T-helper 1 cell treated with Interleukin-12 subunit alpha and Interleukin-12 subunit beta and Interleukin-4 antibody, amounts not matched to agents 30 ng/mL and 1 ng/mL, for 36 hours (primary cell): ENCODE results near the gene IFT22. TPM values are rescaled to one million over a fixed set of nuclear protein-coding genes. Genes with fewer than 3 reads are reported as not detected.
"Not testable (repeated sequence)": the region's sequence is repeated elsewhere in the genome, so short reads cannot be mapped to it uniquely, and the experiment has no call there.

ENCODE experiments used
- intact Hi-C: fragments of 100-400 bp; cut with micrococcal nuclease; formaldehyde crosslinking; loops from one replicate; pipeline ENCODE4 v1.15.1; 2024
- total RNA-seq: library from RNA; stranded (reverse); gene quantifications from 2 replicates; pipeline ENCODE4 v1.2.3, GENCODE V29; 2022

The IFT22 gene
- total RNA-seq: 6.0 and 7.1 TPM in 2 replicates

DNA sequence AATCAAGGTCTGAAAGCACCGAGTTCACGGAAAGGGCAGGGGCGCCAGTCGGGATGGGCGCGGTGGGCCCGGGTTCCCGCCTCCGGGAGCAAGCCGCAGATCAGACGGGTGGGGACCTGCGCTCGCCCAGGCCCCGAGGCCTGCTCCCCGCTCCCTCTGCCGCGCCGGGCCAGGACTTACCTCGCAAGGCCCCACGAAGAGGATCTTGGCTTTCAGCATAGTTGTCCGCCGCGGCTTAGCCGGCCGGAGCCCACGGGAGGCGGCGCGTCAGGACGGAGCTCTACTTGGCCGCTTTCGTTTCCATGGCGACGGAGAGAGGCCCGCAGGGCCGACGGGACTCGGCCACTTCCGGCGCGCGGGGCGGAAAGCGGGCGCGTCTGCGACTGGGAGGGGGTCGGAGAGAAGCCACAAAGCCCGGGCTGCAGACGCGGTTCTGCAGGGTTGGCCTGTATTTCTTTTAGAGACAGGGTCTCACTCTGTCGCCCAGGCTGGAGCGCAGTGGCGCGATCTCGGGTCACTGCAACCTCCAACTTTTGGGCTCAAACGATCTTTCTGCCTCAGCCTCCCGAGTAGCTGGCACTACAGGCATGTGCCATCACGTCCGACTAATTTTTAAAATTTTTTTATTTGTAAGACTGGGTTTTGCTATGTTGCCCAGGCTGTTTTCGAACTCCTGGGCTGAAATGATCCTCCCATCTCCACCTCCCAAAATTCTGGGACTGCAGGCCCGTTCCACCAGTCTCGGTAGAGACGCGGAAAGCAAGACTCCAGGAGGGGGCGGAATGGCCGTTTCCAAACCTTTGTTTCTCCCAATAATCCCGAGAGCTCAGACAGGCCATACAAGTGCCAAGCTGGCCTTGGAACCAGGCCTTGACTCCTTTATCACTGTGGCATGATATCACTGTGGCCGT, at the start of gene IFT22:
Gene IFT22 (minus strand): TSS at position 322 of the 911 bp plus-strand sequence. CDS start 103 bp downstream, at position 219.
- intact Hi-C loops: loop anchor here (1.0 to 5.0 kb wide), 6 partner anchors 69 to 1146 kb away; partner anchors contain the start of genes AP1S1 and ZNHIT1

DNA sequence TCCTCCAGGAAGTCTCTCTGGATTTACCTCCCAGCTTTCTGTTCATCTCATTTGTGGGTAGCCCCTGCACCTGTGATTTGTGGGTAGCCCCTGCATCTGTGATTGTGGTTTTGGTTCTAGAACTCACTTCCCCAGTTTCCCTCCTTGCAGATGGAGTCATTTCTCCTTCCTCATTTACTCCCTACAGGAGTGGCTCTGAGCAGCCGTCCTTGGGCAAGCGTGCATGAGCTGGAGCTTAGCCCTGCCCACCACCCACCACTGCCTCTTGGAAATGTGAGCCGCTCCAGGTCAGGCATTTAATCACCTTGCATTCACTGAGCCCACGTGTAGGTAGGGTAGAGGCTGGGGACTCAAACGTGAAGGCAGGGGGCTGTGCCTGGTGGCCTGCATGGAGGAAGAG, 49.2 kb upstream of the IFT22 start:
- intact Hi-C loops: no loop called here

DNA sequence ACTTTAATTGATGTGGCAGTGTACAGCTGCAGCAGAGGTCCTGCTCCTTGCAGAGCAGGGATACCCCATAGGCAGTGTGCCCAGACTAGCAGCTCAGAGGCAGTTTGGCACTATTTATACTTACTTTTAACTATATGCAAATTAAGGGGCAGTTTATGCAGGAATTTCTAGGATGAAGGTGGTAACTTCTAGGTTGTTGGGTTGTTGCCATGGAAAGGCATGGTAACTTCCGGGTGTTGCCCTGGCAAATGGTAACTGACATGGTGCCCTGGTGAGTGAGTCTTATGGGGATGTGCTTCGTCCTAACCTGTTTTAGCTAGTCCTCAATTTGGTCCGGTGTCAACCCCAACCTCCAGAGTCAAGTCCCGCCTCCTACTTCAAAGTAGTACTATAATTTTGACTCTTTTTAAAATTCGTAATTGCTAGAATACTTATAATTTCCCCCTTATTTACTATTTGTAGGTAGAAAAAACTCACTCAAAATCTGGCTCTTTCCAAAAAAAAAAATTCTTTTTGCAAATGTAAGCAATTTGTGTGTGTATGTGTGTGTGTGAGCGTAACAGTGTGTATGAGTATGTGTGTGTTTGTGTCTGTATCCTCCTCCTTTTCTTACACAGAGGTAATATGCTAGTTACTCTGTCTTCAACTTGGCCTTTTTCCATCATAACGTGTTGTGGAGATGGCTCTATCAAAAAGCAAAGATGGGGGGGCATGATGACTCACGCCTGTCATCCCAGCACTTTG, 47.0 kb upstream of the IFT22 start:
- intact Hi-C loops: no loop called here

DNA sequence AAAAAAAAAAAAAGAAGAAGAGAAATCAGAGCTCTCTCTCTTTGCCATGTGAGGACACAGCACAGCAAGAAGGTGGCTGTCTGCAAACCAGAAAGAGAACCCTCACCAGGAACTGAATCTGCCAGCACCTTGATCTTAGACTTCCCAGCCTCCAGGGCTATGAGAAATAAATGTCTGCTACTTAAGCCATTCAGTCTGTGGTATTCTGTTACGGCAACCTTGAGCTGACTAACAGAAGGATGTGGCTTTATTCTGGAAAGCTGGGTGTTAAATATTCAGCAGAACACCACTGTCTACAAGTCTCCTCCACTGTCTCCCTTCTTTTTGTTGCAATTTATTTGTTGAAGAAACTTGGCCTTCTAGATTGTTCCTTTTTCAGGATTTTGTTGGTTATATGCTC, 46.1 kb upstream of the IFT22 start:
- intact Hi-C loops: no loop called here

GRCh38 chr7:101365956-101366355, 44.3 kb upstream of the IFT22 start:
- intact Hi-C loops: no loop called here

GRCh38 chr7:101363734-101364374, 42.2 kb upstream of the IFT22 start:
- intact Hi-C loops: loop anchor here (1.0 kb wide), 4 partner anchors 47 to 174 kb away; no protein-coding TSS in a partner anchor

DNA sequence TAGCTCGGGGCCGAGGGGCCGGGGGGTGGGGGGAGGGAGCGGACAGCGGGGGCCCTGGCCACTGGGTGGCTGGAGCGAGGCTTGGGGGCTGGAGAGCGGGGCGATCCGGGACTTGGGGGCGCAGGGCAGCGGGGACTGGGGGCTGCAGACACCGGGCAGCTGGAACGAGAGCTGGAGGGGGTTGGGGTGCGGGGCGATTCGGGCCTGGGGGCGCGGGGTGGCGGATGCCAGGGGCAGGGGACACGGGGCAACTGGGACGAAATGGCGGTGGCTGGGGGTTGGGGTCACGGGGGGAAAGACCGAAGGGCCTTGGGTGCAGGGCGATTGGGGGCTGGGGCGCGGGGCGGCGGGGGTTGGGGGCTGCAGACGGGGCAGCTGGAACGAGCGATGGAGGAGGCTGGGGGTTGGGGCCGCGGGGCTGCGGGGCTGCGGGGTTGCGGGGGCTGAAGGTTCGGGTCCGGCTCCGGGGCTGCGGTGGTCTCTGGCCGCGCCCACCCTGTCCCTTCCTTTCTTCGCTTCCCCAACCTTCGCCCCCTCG, 41.7 kb upstream of the IFT22 start:
- intact Hi-C loops: no loop called here

- intact Hi-C loops: no loop called here
Measured at GRCh38 chr7:101362334-101363195, 41.0 kb upstream of the IFT22 start, which contains the start of gene COL26A1. Gene COL26A1 (plus strand): TSS chr7:101362875. CDS start chr7:101363033, 158 bp downstream.

GRCh38 chr7:101357433-101357832, 35.8 kb upstream of the IFT22 start:
- intact Hi-C loops: no loop called here

DNA sequence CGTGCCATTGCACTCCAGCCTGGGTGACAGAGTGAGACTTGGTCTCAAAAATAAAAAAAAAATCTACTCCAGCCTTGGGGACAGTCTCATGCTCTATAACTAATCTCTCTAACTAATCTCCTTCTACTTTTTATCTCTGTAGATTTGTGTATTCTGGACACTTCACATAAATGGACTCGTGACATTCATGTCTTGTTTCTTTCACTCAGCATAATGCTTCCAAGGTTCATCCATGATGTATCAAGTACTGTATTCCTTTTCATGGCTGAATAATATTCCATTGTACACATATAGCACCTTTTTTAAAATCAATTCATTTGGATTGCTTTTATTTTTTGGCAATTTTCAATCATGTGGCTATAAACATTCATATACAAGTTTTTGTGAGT, 31.3 kb upstream of the IFT22 start:
- intact Hi-C loops: no loop called here

- intact Hi-C loops: not testable (repeated sequence)
Measured at GRCh38 chr7:101349300-101349699, 27.7 kb upstream of the IFT22 start.

DNA sequence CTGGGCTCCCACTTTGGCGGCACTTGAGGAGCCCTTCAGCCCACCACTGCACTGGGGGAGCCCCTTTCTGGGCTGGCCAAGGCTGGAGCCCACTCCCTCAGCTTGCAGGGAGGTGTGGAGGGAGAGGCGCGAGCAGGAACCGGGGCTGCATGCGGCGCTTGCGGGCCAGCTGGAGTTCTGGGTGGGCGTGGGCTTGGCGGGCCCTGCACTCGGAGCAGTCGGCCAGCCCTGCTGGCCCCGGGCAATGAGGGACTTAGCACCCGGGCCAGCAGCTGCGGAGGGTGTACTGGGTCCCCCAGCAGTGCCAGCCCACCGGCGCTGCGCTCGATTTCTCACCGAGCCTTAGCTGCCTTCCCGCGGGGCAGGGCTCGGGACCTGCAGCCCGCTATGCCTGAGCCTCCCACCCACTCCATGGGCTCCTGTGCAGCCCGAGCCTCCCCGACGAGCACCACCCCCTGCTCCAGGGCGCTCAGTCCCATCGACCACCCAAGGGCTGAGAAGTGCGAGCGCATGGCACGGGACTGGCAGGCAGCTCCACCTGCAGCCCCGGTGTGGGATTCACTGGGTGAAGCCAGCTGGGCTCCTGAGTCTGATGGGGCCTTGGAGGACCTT, 26.9 kb upstream of the IFT22 start:
- intact Hi-C loops: not testable (repeated sequence)

DNA sequence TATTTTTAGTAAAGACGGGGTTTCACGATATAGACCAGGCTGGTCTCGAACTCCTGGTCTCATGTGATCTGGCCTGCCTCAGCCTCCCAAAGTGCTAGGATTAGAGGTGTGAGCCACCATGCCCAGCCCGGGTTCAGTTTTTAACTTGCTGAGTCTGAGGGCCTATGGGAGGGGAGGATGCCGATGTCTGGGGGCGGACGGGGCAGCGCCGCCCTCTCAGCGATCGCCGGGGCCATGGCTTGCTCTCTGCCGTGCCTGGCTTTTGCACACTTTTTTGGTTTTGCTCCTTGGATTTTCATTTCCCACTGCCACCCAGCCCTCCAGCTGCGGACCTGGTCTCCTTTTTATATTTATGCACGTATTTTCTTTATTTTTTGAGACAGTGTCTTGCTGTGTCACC, 25.9 kb upstream of the IFT22 start:
- intact Hi-C loops: no loop called here

DNA sequence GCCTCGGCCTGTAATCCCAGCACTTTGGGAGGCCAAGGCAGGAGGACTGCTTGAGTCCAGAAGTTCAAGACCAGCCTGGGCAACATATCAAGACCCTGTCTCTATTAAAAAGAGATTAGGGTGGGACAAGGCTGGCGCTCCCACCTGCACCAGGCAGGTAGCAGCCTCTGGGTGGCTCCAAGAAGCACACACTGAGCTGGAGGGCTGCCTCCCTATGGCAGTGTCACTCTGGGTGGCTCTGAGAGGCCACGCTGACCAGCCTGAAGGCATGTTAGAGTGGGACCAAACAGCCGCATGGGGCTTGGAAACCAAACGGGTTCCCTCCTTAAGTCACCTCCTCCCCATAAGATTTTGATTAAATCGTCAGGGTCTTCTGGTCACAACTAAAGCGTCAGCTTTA, 21.3 kb upstream of the IFT22 start:
- intact Hi-C loops: no loop called here

DNA sequence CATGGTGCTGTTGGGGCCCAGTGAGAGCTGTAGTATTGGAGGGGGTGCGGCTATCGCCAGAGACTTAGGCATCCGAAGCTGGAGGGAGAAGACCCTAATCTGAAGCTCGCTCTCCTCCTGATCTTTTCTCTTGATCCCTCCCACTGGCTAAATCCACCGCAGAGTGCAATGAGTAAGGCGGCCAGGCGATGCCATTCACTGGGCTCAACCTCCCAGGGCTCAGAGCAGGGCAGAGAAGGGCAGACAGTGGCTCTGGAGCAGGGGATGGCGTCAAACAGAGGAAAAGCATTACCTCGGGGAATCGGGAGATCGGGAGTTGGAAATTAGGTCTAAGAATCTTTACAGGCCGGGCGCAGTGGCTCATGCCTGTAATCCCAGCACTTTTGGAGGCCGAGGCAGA, 18.8 kb upstream of the IFT22 start:
- intact Hi-C loops: no loop called here

DNA sequence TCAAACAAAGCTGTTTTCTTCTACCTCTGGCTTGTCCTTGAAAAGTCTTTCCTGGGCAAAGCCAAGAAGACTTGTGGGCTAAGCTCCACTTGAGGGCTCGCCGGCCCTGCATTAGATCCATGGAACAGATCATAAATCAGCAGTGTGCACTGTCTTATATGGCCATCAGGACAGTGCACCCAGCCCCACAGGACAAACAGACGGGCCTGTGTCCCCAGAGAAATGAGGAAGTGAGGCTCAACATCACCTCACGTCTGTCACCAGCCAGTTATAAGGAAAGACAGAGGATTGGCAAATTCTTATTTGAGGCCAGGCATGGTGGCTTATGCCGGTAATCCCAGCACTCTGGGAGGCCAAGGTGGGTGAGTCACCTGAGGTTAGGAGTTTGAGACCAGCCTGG, 12.3 kb upstream of the IFT22 start:
- intact Hi-C loops: no loop called here

- intact Hi-C loops: no loop called here
Measured at GRCh38 chr7:101332026-101332425, 10.4 kb upstream of the IFT22 start.

DNA sequence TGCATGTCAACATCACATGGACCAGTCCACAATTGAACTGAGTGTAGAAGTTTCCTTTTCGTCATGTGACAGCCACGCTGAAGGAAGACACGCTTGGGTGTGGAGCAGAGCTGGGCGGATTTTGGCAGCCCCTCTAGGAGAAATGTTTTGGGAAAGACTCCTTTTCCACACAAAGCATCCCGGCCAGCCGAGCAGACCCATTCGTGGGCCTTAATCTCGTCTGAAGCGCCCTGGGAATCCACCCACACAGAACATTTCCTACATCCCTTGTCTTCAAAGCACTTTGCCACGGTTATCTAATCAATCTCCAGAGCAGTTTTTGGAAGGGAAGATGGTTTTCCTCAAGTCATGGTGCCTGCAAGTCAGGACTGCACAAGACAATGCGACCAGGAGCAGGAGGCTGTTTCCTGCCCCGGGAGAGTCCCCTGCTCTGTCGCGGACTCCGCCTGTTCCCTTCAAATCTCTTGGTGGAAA, 8.4 kb upstream of the IFT22 start:
- intact Hi-C loops: no loop called here

GRCh38 chr7:101328159-101328558, 6.5 kb upstream of the IFT22 start:
- intact Hi-C loops: no loop called here

DNA sequence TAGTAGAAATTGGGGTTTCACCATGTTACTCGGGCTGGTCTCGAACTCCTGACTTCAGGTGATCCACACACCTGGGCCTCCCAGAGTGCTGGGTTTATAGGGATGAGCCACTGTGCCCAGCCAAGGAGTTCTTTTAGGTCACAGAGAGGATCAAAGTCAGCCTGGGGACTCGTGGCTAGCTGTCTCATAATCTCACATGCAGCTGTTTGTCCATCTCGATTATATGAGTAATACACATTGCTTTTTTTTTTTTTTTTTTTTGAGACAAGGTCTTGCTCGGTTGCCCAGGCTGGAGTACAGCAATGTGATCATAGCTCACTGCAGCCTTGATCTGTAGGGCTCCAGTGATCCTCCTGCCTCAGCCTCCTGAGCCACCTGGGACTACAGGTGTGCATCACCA, 2.2 kb downstream of the IFT22 start:
- intact Hi-C loops: no loop called here
